KMS-11 (cell line): ENCODE data around the gene PCMT1.

Source experiments
- H2AFZ ChIP-seq: fragments of 200-600 bp; sonication (generic); 2 replicates; pipeline ENCODE4 v1.6.1; 2016; ENCODE audit warnings: antibody characterized with exemption, mixed run types, low read depth
- H3K27ac ChIP-seq: fragments of 200-600 bp; sonication (generic); 2 replicates; pipeline ENCODE4 v1.6.1; 2016; ENCODE audit warnings: mild to moderate bottlenecking, mixed run types
- H3K27me3 ChIP-seq: fragments of 200-600 bp; sonication (generic); 2 replicates; pipeline ENCODE4 v1.6.1; 2017; ENCODE audit warnings: mild to moderate bottlenecking, low read depth, mixed run types, moderate library complexity; ENCODE audit not compliant: insufficient read depth
- H3K36me3 ChIP-seq: fragments of 200-600 bp; sonication (generic); 2 replicates; pipeline ENCODE4 v1.6.1; 2017; ENCODE audit warnings: mild to moderate bottlenecking, mixed run types; ENCODE audit not compliant: insufficient read depth
- H3K4me1 ChIP-seq: fragments of 200-600 bp; sonication (generic); 2 replicates; pipeline ENCODE4 v1.6.1; 2016; ENCODE audit warnings: mild to moderate bottlenecking, low read depth, mixed run types; ENCODE audit not compliant: poor library complexity, severe bottlenecking
- H3K4me2 ChIP-seq: fragments of 200-600 bp; sonication (generic); 2 replicates; pipeline ENCODE4 v1.7.0; 2016; ENCODE audit warnings: mild to moderate bottlenecking, mixed run types
- H3K4me3 ChIP-seq: fragments of 200-600 bp; sonication (generic); IDR thresholded peaks from 2 replicates; pipeline ENCODE4 v1.6.1; 2017; ENCODE audit warnings: low read depth, low read length, mixed read lengths; ENCODE audit not compliant: insufficient read depth
- H3K79me2 ChIP-seq: fragments of 200-600 bp; sonication (generic); 2 replicates; pipeline ENCODE4 v1.6.1; 2016; ENCODE audit warnings: low read depth, mixed run types; ENCODE audit not compliant: insufficient read depth
- H3K9ac ChIP-seq: fragments of 200-600 bp; sonication (generic); 2 replicates; pipeline ENCODE4 v1.6.1; 2016; ENCODE audit warnings: mild to moderate bottlenecking, mixed run types
- H4K20me1 ChIP-seq: fragments of 200-600 bp; sonication (generic); 2 replicates; pipeline ENCODE4 v1.6.1; 2016; ENCODE audit warnings: mild to moderate bottlenecking, mixed run types; ENCODE audit not compliant: insufficient read depth
- TF ChIP-seq, protein P1 (sequence below): fragments of 200-600 bp; sonication (generic); conservative IDR thresholded peaks from 2 replicates; pipeline ENCODE4 v1.6.1; 2017; ENCODE audit warnings: low read depth, mild to moderate bottlenecking, antibody characterized with exemption, low read length, moderate library complexity, mixed read lengths

Gene PCMT1

DNA sequence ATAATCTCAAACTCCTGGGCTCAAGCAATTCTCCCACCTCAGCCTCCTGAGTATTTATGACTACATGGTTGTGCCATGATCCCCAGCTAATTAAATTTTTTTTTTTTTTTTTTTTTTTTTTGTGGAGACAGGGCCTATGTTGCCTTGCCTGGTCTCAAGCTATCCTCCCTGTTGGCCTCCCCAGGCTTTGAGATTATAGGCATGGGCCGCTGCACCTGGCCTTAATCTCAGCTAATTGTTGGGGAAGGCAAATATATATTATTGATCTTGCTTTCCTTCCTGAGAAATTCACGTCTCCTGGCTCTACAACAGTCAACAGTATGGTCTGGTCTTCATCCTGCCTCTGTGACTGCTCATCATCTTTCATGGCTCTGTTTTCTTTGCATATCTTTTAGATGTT is 20.1 kb downstream of the PCMT1 start:
- peaks cover 7% of the 10 kb centered on the region; the same call in 1 of the 2 replicates for H3K79me2 ChIP-seq

GRCh38 chr6:149771185-149771584 is 21.6 kb downstream of the PCMT1 start:
- peaks cover 7% of the 10 kb centered on the region; the same call in 1 of the 2 replicates for H3K79me2 ChIP-seq
- H3K4me2 ChIP-seq, result no peak overlapping the region
- H3K4me3 ChIP-seq, result no peak overlapping the region
- no peak overlapping the region for H2AFZ ChIP-seq
- H3K27ac ChIP-seq, result no peak overlapping the region
- H3K36me3 ChIP-seq, result peaks cover 10% of the 10 kb centered on the region; the same call in 1 of the 2 replicates
- no peak overlapping the region for H3K9ac ChIP-seq
- no peaks in the 10 kb centered on the region for H3K27me3 ChIP-seq
- H3K4me1 ChIP-seq, result peaks cover 20% of the 10 kb centered on the region
- no peaks in the 10 kb centered on the region for H4K20me1 ChIP-seq
- TF ChIP-seq, protein P1, sequence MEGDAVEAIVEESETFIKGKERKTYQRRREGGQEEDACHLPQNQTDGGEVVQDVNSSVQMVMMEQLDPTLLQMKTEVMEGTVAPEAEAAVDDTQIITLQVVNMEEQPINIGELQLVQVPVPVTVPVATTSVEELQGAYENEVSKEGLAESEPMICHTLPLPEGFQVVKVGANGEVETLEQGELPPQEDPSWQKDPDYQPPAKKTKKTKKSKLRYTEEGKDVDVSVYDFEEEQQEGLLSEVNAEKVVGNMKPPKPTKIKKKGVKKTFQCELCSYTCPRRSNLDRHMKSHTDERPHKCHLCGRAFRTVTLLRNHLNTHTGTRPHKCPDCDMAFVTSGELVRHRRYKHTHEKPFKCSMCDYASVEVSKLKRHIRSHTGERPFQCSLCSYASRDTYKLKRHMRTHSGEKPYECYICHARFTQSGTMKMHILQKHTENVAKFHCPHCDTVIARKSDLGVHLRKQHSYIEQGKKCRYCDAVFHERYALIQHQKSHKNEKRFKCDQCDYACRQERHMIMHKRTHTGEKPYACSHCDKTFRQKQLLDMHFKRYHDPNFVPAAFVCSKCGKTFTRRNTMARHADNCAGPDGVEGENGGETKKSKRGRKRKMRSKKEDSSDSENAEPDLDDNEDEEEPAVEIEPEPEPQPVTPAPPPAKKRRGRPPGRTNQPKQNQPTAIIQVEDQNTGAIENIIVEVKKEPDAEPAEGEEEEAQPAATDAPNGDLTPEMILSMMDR, result no peak

More for the DNA sequence above, 20.1 kb downstream of the PCMT1 start:
- no peak overlapping the region for H2AFZ ChIP-seq
- no peak overlapping the region for H3K9ac ChIP-seq
- no peaks in the 10 kb centered on the region for H4K20me1 ChIP-seq
- peaks cover 23% of the 10 kb centered on the region for H3K4me1 ChIP-seq
- H3K4me2 ChIP-seq, result no peak overlapping the region
- no peak overlapping the region for H3K27ac ChIP-seq
- no peaks in the 10 kb centered on the region for H3K27me3 ChIP-seq
- H3K36me3 ChIP-seq, result peaks cover 10% of the 10 kb centered on the region; the same call in 1 of the 2 replicates
- TF ChIP-seq, protein P1, result no peak
- no peak overlapping the region for H3K4me3 ChIP-seq

DNA sequence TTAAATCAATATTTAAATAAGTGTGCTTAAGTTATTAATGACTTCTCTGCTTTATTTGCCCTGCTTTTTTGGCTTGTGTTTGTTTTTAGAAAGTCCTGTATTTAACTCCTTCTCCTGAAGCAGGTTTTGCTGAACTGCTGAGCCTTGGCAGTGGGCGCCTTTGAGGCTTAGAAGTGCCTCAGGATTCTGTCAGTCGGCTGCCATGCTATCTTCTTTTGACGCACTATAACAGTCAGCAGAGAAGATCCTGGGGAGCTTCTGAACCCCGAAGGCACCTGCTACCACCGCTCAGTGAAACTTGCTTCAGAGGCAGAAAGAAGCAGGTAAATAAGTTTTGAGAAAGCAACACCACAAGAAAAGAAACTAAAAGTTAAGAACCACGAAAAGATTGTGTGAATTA is 22.4 kb downstream of the PCMT1 start:
- Histone ChIP-seq H3K4me3 (no peak overlapping the region), H2AFZ (no peak overlapping the region), H3K79me2 (peaks cover 7% of the 10 kb centered on the region; the same call in 1 of the 2 replicates), H3K9ac (no peak overlapping the region), H4K20me1 (no peaks in the 10 kb centered on the region), H3K4me2 (no peak overlapping the region), H3K27ac (no peak overlapping the region), H3K27me3 (no peaks in the 10 kb centered on the region), H3K36me3 (peaks cover 10% of the 10 kb centered on the region; the same call in 1 of the 2 replicates), H3K4me1 (peaks cover 14% of the 10 kb centered on the region)
- TF ChIP-seq, protein P1, result no peak

DNA sequence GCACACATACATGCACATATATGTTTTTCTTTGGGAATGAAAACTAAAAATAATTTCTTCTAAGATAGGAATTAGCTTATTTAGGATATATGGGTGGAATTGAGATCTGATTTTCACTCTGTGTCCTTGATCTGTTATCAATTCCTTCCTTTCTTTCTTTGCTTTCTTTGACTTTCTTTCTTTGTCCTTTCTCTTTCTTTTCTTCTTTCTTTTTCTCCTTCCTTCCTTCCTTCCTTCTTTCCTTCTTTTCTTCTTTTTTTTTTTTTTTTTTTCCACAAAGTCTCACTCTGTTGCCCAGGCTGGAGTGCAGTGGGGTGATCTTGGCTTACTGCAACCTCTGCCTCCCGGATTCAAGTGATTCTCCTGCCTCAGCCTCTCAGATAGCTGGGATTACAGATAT is 28.1 kb downstream of the PCMT1 start:
- Histone ChIP-seq H3K27ac (no peak overlapping the region), H2AFZ (no peak overlapping the region), H3K4me2 (no peak overlapping the region), H3K27me3 (no peaks in the 10 kb centered on the region), H4K20me1 (no peaks in the 10 kb centered on the region), H3K9ac (no peak overlapping the region), H3K36me3 (0 out of 2 replicates have a peak, but pooled peaks cover 1% of the 10 kb centered on the region), H3K79me2 (no peaks in the 10 kb centered on the region), H3K4me3 (no peak overlapping the region), H3K4me1 (no peaks in the 10 kb centered on the region)
- TF ChIP-seq, protein P1, result no peak

GRCh38 chr6:149779644-149779963 is 30.1 kb downstream of the PCMT1 start:
- Histone ChIP-seq H3K79me2 (no peaks in the 10 kb centered on the region), H3K4me2 (no peak overlapping the region), H3K27me3 (no peaks in the 10 kb centered on the region), H4K20me1 (no peaks in the 10 kb centered on the region), H2AFZ (no peak overlapping the region), H3K4me3 (no peak overlapping the region), H3K9ac (no peak overlapping the region), H3K27ac (no peak overlapping the region), H3K4me1 (no peaks in the 10 kb centered on the region), H3K36me3 (no peaks in the 10 kb centered on the region)
- TF ChIP-seq, protein P1, result no peak
